GM12878 (cell line): ENCODE measurements around the gene RAB34. TPM values are rescaled to one million over a fixed set of nuclear protein-coding genes. Genes with fewer than 3 reads are reported as not detected.

Source experiments
- ATAC-seq: fragments of 200-7000 bp; cut with Tn5 transposase; 3 replicates; pipeline ENCODE4 v1.9.1; 2020; ENCODE audit warnings: mild to moderate bottlenecking, moderate library complexity
- BruUV-seq: library from RNA; stranded (reverse); fragments of 400-500 nt; replicated peaks from 2 replicates; lab custom pipeline; 2021; lab: Mats Ljungman, UMichigan
- CTCF ChIA-PET: fragments of 300-600 bp; sonication (Branson Sonifier 250); formaldehyde crosslinking; extraction: SDS; loops from one replicate; lab custom pipeline; 2021; ENCODE audit warnings: inconsistent platforms; lab: Yijun Ruan, JAX
- POLR2A ChIA-PET: fragments of 350-600 bp; formaldehyde crosslinking; extraction: SDS; loops from one replicate; lab custom pipeline; 2021; ENCODE audit warnings: inconsistent platforms; lab: Charles Lee
- RAD21 ChIA-PET: fragments of 300-600 bp; sonication (Branson Sonifier 250); formaldehyde crosslinking; loops from one replicate; lab custom pipeline; 2023; ENCODE audit warnings: antibody characterized with exemption; ENCODE audit not compliant: unreplicated experiment; lab: Charles Lee
- SMC1A ChIA-PET: fragments of 300-600 bp; sonication (Branson Sonifier 250); formaldehyde crosslinking; loops from one replicate; lab custom pipeline; 2023; ENCODE audit not compliant: unreplicated experiment, uncharacterized antibody; lab: Charles Lee
- DNase-seq: peaks from one replicate; pipeline ENCODE4 v3.0.0-alpha.2; 2011; ENCODE audit warnings: low read depth, low spot score
- FAIRE-seq: peaks from 3 replicates; lab custom pipeline; 2011; peaks lifted over from hg19 to GRCh38; lab: Jason Lieb, UNC
- H2AFZ ChIP-seq: 2 replicates; pipeline ENCODE4 v1.6.0; 2011; ENCODE audit warnings: low read depth, low read length, control low read depth; ENCODE audit not compliant: control insufficient read depth
- H3K27ac ChIP-seq: 2 replicates; pipeline ENCODE4 v1.5.1; 2011; ENCODE audit warnings: control low read depth; ENCODE audit not compliant: control insufficient read depth, insufficient read depth
- H3K27me3 ChIP-seq, 2 experiments: replicated peaks in 1 of 2; 2 replicates each; pipeline versions ENCODE4 v1.6.0 to v1.6.1; 2011; ENCODE audit warnings: low read length in 1 of 2; ENCODE audit not compliant: control insufficient read depth in 2 of 2, insufficient read depth in 2 of 2
- H3K36me3 ChIP-seq, 2 experiments: 2 replicates each; pipeline ENCODE4 v1.5.1; 2011; ENCODE audit warnings: low read length in 1 of 2; ENCODE audit not compliant: control insufficient read depth in 2 of 2, insufficient read depth in 2 of 2
- H3K4me1 ChIP-seq: 2 replicates; pipeline ENCODE4 v1.6.1; 2011; ENCODE audit warnings: mild to moderate bottlenecking, low read length, moderate library complexity, mixed read lengths; ENCODE audit not compliant: control insufficient read depth, insufficient read depth
- H3K4me2 ChIP-seq: 2 replicates; pipeline ENCODE4 v1.6.0; 2011; ENCODE audit warnings: control low read depth; ENCODE audit not compliant: control insufficient read depth, insufficient read depth
- H3K4me3 ChIP-seq: fragments of 200-600 bp; sonication (generic); 2 replicates; pipeline ENCODE4 v1.5.1; 2016
- H3K79me2 ChIP-seq: 2 replicates; pipeline ENCODE4 v1.6.0; 2011; ENCODE audit warnings: low read length; ENCODE audit not compliant: control insufficient read depth, insufficient read depth
- H3K9ac ChIP-seq: 2 replicates; pipeline ENCODE4 v1.8.0; 2011; ENCODE audit warnings: low read length, control low read depth, mixed read lengths; ENCODE audit not compliant: control insufficient read depth, insufficient read depth
- H3K9me3 ChIP-seq: replicated peaks from 3 replicates; pipeline ENCODE4 v1.5.1; 2011; ENCODE audit warnings: mild to moderate bottlenecking, low read length; ENCODE audit not compliant: control insufficient read depth, insufficient read depth
- H4K20me1 ChIP-seq: 2 replicates; pipeline ENCODE4 v1.6.0; 2011; ENCODE audit not compliant: control insufficient read depth, insufficient read depth
- BACH1 ChIP-seq: fragments of 450-650 bp; IDR thresholded peaks from 2 replicates; pipeline ENCODE4 v1.6.1; 2017; ENCODE audit warnings: mild to moderate bottlenecking, borderline replicate concordance
- HDAC6 ChIP-seq: fragments of 200-600 bp; sonication (generic); IDR thresholded peaks from one replicate; pipeline ENCODE4 v1.8.0; 2017; ENCODE audit warnings: antibody characterized with exemption; ENCODE audit not compliant: unreplicated experiment
- MEF2B ChIP-seq: fragments of 450-650 bp; IDR thresholded peaks from 2 replicates; pipeline ENCODE4 v1.6.1; 2018; ENCODE audit warnings: mild to moderate bottlenecking, moderate library complexity; ENCODE audit not compliant: partially characterized antibody, poor library complexity, severe bottlenecking
- POU2F2 ChIP-seq: IDR thresholded peaks from 3 replicates; pipeline ENCODE4 v1.6.1; 2011; ENCODE audit warnings: low read depth, mild to moderate bottlenecking, low read length, borderline replicate concordance
- RAD21 ChIP-seq: IDR thresholded peaks from 2 replicates; pipeline ENCODE4 v1.6.1; 2011; ENCODE audit warnings: mild to moderate bottlenecking, low read depth, low read length, moderate library complexity; ENCODE audit not compliant: insufficient read depth
- RUNX3 ChIP-seq: IDR thresholded peaks from 2 replicates; pipeline ENCODE4 v1.6.1; 2012; ENCODE audit warnings: low read length, inconsistent platforms
- TCF3 ChIP-seq: IDR thresholded peaks from 2 replicates; pipeline ENCODE4 v1.6.1; 2012; ENCODE audit warnings: low read depth, mild to moderate bottlenecking, low read length, borderline replicate concordance; ENCODE audit not compliant: insufficient read depth
- ZNF207 ChIP-seq: fragments of 450-650 bp; IDR thresholded peaks from 2 replicates; pipeline ENCODE4 v1.6.1; 2014; ENCODE audit warnings: antibody characterized with exemption, mild to moderate bottlenecking, borderline replicate concordance
- WGBS: methylation state at CpG from one replicate; pipeline ENCODE4 v1.1.6; 2016; ENCODE audit warnings: low lambda C conversion rate; ENCODE audit not compliant: insufficient replicate concordance, insufficient coverage; ENCODE audit errors: missing lambda C conversion rate; 5-methylcytosine and 5-hydroxymethylcytosine counted together
- in situ Hi-C: fragments of 300-500 bp; cut with MboI; formaldehyde crosslinking; loops from 9 replicates; pipeline ENCODE4 v1.14.3; 2018; ENCODE audit warnings: mixed read lengths
- intact Hi-C: fragments of 100-400 bp; cut with micrococcal nuclease; formaldehyde crosslinking; loops from one replicate; pipeline ENCODE4 v1.14.2; 2022; ENCODE audit not compliant: unreplicated experiment
- polyA plus RNA-seq, 11 experiments: library from polyadenylated mRNA; depleted of rRNA in 4 of 11; unstranded in 6 of 11; stranded (reverse) in 5 of 11; fragments of >200 nt; fragmentation: Nextera tagmentation in 4 of 11; fragmentation: Illumina TruSeq in 1 of 11; extraction: Ambion mirVana in 4 of 11; extraction: Trizol in 1 of 11; gene quantifications; 1 replicate in 1 of 11; 2 replicates in 10 of 11; pipeline versions ENCODE4 v1.2.1 to v1.2.3, GENCODE V29; 2011 to 2016; ENCODE audit warnings: inconsistent platforms in 2 of 11, missing spikeins in 2 of 11, low read depth in 1 of 11
- total RNA-seq, 4 experiments: library from RNA; depleted of rRNA in 3 of 4; stranded (reverse); fragments of >200 nt in 3 of 4; fragmentation: Illumina TruSeq in 1 of 4; extraction: Trizol in 1 of 4; gene quantifications; 2 replicates each; pipeline versions ENCODE4 v1.2.1 to v1.2.3, GENCODE V29; 2013 to 2021
- TF ChIP-seq, protein P1 (sequence below): fragments of 450-650 bp; formaldehyde crosslinking; IDR thresholded peaks from 2 replicates; pipeline ENCODE4 v1.4.0; 2020; ENCODE audit warnings: mild to moderate bottlenecking, moderate library complexity

Gene RAB34
- total and polyA plus RNA-seq, 10 of the 15 experiments (the other 5 are each of a cell fraction or from before 2014, with no cell fraction given): 0.37 to 46.4 (median 32.8) TPM

DNA sequence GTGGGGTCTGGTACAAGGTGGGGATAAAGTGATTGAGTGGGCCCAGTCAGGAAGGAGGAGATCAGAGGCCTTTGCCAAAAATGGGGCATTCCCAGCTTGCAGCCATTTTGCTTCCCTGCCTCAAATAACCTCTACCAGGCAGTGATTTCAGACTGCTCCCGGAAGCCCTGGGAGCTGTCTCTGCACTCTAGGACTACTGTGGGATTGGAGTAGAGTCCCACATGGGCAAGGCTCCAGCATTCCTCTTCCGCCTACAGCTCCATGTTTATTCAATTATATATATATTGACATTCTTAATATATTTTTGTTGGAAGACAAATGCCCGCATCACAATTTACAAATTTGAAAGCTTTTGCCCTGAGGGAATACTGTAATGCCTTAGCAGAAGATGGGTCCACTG is 42.2 kb downstream of the RAB34 start:
- 82% methylated on average over 3 of the region's 3 CpGs for WGBS
- ATAC-seq: no peak
- Histone ChIP-seq H3K9ac (no peak overlapping the region), H3K27me3 (no peaks in the 10 kb centered on the region), H4K20me1 (no peaks in the 10 kb centered on the region), H3K4me1 (no peaks in the 10 kb centered on the region), H3K4me2 (no peak overlapping the region), H2AFZ (no peak overlapping the region), H3K79me2 (no peaks in the 10 kb centered on the region; the same call in 1 of the 2 replicates), H3K27ac (no peak overlapping the region), H3K9me3 (no peaks in the 10 kb centered on the region), H3K4me3 (no peak overlapping the region), H3K36me3 (peaks cover 30 to 58% of the 10 kb centered on the region in 2 experiments)
- no TSS peak for BruUV-seq
- ChIA-PET RAD21 (interaction anchor here (1.1 to 2.0 kb wide), 2 partner anchors 28 to 35 kb away, joined by 3 to 11 read pairs; no protein-coding TSS in a partner anchor), SMC1A (interaction anchor here (1.5 to 2.4 kb wide), 2 partner anchors 29 to 32 kb away, joined by 5 to 9 read pairs; no protein-coding TSS in a partner anchor), CTCF (interaction anchor here (1.0 to 5.5 kb wide), 4 partner anchors 14 to 45 kb away, joined by 3 to 56 read pairs (median 14); partner anchors contain the start of genes BLTP2, SDF2 and SUPT6H), POLR2A (interaction anchor here (1.3 to 1.4 kb wide), 2 partner anchors 14 to 31 kb away, joined by 4 to 7 read pairs; partner anchors contain the start of genes BLTP2, SDF2 and SUPT6H)
- no peak for FAIRE-seq
- intact Hi-C loops (no loop called here), in situ Hi-C loops (no loop called here)
- TF ChIP-seq, protein P1, sequence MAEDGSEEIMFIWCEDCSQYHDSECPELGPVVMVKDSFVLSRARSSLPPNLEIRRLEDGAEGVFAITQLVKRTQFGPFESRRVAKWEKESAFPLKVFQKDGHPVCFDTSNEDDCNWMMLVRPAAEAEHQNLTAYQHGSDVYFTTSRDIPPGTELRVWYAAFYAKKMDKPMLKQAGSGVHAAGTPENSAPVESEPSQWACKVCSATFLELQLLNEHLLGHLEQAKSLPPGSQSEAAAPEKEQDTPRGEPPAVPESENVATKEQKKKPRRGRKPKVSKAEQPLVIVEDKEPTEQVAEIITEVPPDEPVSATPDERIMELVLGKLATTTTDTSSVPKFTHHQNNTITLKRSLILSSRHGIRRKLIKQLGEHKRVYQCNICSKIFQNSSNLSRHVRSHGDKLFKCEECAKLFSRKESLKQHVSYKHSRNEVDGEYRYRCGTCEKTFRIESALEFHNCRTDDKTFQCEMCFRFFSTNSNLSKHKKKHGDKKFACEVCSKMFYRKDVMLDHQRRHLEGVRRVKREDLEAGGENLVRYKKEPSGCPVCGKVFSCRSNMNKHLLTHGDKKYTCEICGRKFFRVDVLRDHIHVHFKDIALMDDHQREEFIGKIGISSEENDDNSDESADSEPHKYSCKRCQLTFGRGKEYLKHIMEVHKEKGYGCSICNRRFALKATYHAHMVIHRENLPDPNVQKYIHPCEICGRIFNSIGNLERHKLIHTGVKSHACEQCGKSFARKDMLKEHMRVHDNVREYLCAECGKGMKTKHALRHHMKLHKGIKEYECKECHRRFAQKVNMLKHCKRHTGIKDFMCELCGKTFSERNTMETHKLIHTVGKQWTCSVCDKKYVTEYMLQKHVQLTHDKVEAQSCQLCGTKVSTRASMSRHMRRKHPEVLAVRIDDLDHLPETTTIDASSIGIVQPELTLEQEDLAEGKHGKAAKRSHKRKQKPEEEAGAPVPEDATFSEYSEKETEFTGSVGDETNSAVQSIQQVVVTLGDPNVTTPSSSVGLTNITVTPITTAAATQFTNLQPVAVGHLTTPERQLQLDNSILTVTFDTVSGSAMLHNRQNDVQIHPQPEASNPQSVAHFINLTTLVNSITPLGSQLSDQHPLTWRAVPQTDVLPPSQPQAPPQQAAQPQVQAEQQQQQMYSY (CRISPR knock-in tag): no peak
- no peak for TF ChIP-seq POU2F2
- no peak for TF ChIP-seq BACH1
- no peak for TF ChIP-seq RUNX3
- TF ChIP-seq RAD21: no peak
- no peak for TF ChIP-seq MEF2B
- no peak for TF ChIP-seq TCF3
- TF ChIP-seq ZNF207: no peak
- no peak for TF ChIP-seq HDAC6
- TF ChIP-seq, all 136 proteins: peak for 0
- DNase-seq: no peak
